ENCODE data around the gene AMER3.
"Not testable (repeated sequence)": the region's sequence is repeated elsewhere in the genome, so short reads cannot be mapped to it uniquely, and the experiment has no call there.

AMER3 gene

GRCh38 chr2:130729322-130730299 lies 25.7 kb upstream of the AMER3 start:
- no peak overlapping the region for H3K4me3 ChIP-seq (ENCODE audit: extremely low read depth, insufficient read depth, low read length, poor library complexity, severe bottlenecking)
- WGBS, 2 experiments (ENCODE audit: insufficient coverage in 2 of 2) = 94 to 95% methylated on average over 16 of the region's 17 CpGs
- H3K27ac ChIP-seq (ENCODE audit: low read depth, low read length, severe bottlenecking) = no peak overlapping the region
- H3K4me1 ChIP-seq (ENCODE audit: control insufficient read depth, insufficient read depth, low read length, poor library complexity, severe bottlenecking) = peaks cover 5% of the 10 kb centered on the region
- H3K36me3 ChIP-seq (ENCODE audit: control insufficient read depth, insufficient read depth, low read length) = no peaks in the 10 kb centered on the region
- H3K9me3 ChIP-seq (ENCODE audit: control insufficient read depth, low read length) = no peaks in the 10 kb centered on the region

DNA sequence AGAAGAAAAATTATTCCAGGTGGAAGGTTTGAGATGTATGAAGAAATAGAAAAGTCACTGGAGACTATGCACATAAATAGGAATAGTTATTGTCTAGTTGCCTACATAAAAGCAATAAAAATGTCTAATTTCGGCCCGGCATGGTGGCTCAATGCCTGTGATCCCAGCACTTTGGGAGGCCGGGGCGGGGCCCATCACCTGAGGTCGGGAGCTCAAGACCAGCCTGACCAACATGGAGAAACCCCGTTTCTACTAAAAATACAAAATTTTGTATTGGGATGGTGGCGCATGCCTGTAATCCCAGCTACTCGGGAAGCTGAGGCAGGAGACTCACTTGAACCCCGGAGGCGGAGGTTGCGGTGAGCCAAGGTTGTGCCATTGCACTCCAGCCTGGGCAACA lies 23.1 kb upstream of the AMER3 start:
- 95 to 100% methylated on average over 4 to 8 of the region's 11 CpGs for WGBS, 2 experiments (ENCODE audit: insufficient coverage in 2 of 2)

GRCh38 chr2:130735200-130735599 lies 20.1 kb upstream of the AMER3 start:
- Histone ChIP-seq H3K27ac (ENCODE audit: low read depth, low read length, severe bottlenecking) (no peak overlapping the region), H3K4me1 (ENCODE audit: control insufficient read depth, insufficient read depth, low read length, poor library complexity, severe bottlenecking) (no peaks in the 10 kb centered on the region), H3K4me3 (ENCODE audit: extremely low read depth, insufficient read depth, low read length, poor library complexity, severe bottlenecking) (no peak overlapping the region), H3K36me3 (ENCODE audit: control insufficient read depth, insufficient read depth, low read length) (no peaks in the 10 kb centered on the region), H3K9me3 (ENCODE audit: control insufficient read depth, low read length) (peaks cover 2% of the 10 kb centered on the region)
- 100% methylated on average over 1 of the region's 3 CpGs for WGBS, 2 experiments (ENCODE audit: insufficient coverage in 2 of 2)

More for the DNA sequence above, 23.1 kb upstream of the AMER3 start:
- H3K4me1 ChIP-seq (ENCODE audit: control insufficient read depth, insufficient read depth, low read length, poor library complexity, severe bottlenecking); H3K27ac ChIP-seq (ENCODE audit: low read depth, low read length, severe bottlenecking); H3K36me3 ChIP-seq (ENCODE audit: control insufficient read depth, insufficient read depth, low read length); H3K4me3 ChIP-seq (ENCODE audit: extremely low read depth, insufficient read depth, low read length, poor library complexity, severe bottlenecking); H3K9me3 ChIP-seq (ENCODE audit: control insufficient read depth, low read length): not testable (repeated sequence)

GRCh38 chr2:130736487-130736886 lies 18.9 kb upstream of the AMER3 start:
- H3K4me1 ChIP-seq (ENCODE audit: control insufficient read depth, insufficient read depth, low read length, poor library complexity, severe bottlenecking) = no peaks in the 10 kb centered on the region
- WGBS, 2 experiments (ENCODE audit: insufficient coverage in 2 of 2) = 79 to 87% methylated on average over 3 to 4 of the region's 6 CpGs
- H3K9me3 ChIP-seq (ENCODE audit: control insufficient read depth, low read length) = peaks cover 2% of the 10 kb centered on the region
- H3K4me3 ChIP-seq (ENCODE audit: extremely low read depth, insufficient read depth, low read length, poor library complexity, severe bottlenecking) = no peak overlapping the region
- no peaks in the 10 kb centered on the region for H3K36me3 ChIP-seq (ENCODE audit: control insufficient read depth, insufficient read depth, low read length)
- H3K27ac ChIP-seq (ENCODE audit: low read depth, low read length, severe bottlenecking) = no peak overlapping the region

DNA sequence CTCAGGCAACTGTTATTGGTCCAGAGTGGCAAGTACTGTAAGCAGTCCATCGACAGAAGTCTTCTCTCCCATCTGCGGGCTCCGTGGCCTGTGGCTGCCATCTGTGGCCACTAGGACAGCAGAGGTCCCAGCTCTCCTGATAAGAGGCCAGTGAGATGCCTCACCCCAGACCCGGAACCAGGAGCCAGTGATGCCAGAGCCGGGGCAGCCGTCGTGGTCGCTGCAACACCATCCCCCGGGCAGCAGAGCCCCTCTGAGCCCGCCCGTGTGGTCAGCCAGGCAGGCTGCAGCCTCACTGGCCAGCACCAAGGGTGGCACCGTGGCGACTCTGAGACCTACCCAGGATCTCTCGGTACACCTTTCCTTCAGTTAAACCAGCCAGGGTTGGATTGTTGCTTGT lies 17.7 kb upstream of the AMER3 start:
- no peak overlapping the region for H3K27ac ChIP-seq (ENCODE audit: low read depth, low read length, severe bottlenecking)
- H3K36me3 ChIP-seq (ENCODE audit: control insufficient read depth, insufficient read depth, low read length) = no peaks in the 10 kb centered on the region
- no peaks in the 10 kb centered on the region for H3K4me1 ChIP-seq (ENCODE audit: control insufficient read depth, insufficient read depth, low read length, poor library complexity, severe bottlenecking)
- H3K9me3 ChIP-seq (ENCODE audit: control insufficient read depth, low read length) = peaks cover 2% of the 10 kb centered on the region
- no peak overlapping the region for H3K4me3 ChIP-seq (ENCODE audit: extremely low read depth, insufficient read depth, low read length, poor library complexity, severe bottlenecking)
- 90 to 93% methylated on average over 11 of the region's 14 CpGs for WGBS, 2 experiments (ENCODE audit: insufficient coverage in 2 of 2)

DNA sequence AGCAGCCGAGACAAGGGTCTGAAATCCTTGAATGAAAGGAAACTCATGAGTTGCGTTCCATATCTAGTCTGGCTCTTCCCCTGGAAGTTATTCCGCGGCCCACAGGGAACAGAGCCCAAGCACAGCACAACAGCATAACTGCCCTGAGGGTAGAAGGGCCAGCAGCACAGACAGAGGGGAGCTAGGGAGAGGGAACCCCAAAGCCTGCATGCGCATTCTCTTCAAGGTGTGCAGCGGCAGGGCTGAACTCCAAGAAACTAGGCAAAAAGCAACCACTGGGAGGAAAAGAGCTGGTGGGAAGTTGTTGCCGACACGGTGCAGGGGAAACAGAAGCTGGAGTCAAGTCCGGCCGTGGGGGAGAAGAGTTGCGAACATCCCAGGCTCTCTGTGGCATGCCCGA lies 14.7 kb upstream of the AMER3 start:
- H3K27ac ChIP-seq (ENCODE audit: low read depth, low read length, severe bottlenecking) = no peak overlapping the region
- WGBS, 2 experiments (ENCODE audit: insufficient coverage in 2 of 2) = 82 to 93% methylated on average over 9 to 11 of the region's 12 CpGs
- no peaks in the 10 kb centered on the region for H3K36me3 ChIP-seq (ENCODE audit: control insufficient read depth, insufficient read depth, low read length)

DNA sequence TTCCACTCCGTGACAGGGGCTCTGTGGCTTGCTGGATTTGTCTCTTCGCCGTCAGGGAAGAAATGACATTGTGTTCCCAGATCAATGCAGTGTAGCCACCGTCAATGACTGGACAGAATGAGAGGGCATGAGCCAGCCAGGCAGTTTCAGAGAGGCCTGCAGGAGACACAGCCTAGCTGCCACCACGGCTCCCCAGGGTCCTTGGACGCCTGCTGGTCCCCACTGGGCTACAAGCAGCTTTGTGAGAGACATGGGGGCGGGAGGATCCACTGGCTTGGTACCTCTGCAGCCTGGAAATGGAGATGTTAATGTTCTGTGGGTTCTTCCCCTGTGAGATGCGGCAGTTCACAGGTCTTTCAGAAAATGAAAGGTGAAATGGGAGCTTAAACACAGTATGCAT lies 12.1 kb upstream of the AMER3 start:
- H3K9me3 ChIP-seq (ENCODE audit: control insufficient read depth, low read length) = no peaks in the 10 kb centered on the region
- no peaks in the 10 kb centered on the region for H3K4me1 ChIP-seq (ENCODE audit: control insufficient read depth, insufficient read depth, low read length, poor library complexity, severe bottlenecking)
- no peak overlapping the region for H3K27ac ChIP-seq (ENCODE audit: low read depth, low read length, severe bottlenecking)
- H3K36me3 ChIP-seq (ENCODE audit: control insufficient read depth, insufficient read depth, low read length) = no peaks in the 10 kb centered on the region
- WGBS, 2 experiments (ENCODE audit: insufficient coverage in 2 of 2) = 78% methylated on average over 7 to 8 of the region's 8 CpGs
- no peak overlapping the region for H3K4me3 ChIP-seq (ENCODE audit: extremely low read depth, insufficient read depth, low read length, poor library complexity, severe bottlenecking)

More for the DNA sequence above, 14.7 kb upstream of the AMER3 start:
- no peaks in the 10 kb centered on the region for H3K9me3 ChIP-seq (ENCODE audit: control insufficient read depth, low read length)
- H3K4me3 ChIP-seq (ENCODE audit: extremely low read depth, insufficient read depth, low read length, poor library complexity, severe bottlenecking) = no peak overlapping the region
- H3K4me1 ChIP-seq (ENCODE audit: control insufficient read depth, insufficient read depth, low read length, poor library complexity, severe bottlenecking) = no peaks in the 10 kb centered on the region

DNA sequence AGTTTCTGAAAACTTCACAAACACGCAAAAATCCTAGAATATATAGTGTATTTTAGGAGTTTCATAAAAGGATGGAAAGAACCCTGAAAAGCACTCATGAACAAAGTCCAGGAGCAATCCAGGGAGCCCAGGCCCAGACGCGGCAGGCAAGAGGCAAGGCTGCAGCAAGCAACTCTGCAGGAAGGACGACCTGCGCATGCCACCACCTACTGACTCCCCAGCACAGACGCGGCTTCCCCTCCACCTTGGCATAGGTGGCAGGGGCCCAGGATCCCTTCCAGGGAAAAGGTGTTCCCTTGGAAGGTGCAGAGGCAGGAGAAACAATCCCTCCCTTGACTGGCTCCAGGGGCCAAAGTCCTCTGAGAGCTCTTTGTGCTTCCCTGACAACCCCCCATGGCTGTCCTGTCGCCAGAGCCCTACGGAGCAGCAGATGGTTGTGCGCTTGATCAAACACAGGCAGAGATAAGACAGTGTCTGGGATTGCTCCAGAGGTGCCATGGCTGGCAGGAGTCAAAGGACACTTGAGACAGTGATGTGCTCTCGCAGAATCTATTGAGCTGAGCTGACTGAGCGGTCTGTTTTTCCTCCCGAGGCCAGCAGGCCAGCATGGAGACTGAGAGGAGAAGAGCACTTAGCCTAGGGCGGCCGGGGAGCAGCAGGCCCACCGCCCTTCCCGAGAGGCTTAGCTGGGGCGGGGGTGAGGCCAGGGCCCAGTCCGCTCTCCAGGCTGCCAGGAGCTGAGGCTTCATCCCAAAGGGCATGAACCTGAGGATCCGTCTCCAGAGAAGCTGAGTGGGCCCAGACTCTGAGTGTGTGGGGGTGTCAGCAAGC lies 10.8 kb upstream of the AMER3 start:
- H3K27ac ChIP-seq (ENCODE audit: low read depth, low read length, severe bottlenecking) = peak overlapping the region; percentile 73
- H3K9me3 ChIP-seq (ENCODE audit: control insufficient read depth, low read length) = no peaks in the 10 kb centered on the region
- no peaks in the 10 kb centered on the region for H3K4me1 ChIP-seq (ENCODE audit: control insufficient read depth, insufficient read depth, low read length, poor library complexity, severe bottlenecking)
- H3K4me3 ChIP-seq (ENCODE audit: extremely low read depth, insufficient read depth, low read length, poor library complexity, severe bottlenecking) = no peak overlapping the region
- H3K36me3 ChIP-seq (ENCODE audit: control insufficient read depth, insufficient read depth, low read length) = no peaks in the 10 kb centered on the region
- WGBS, 2 experiments (ENCODE audit: insufficient coverage in 2 of 2) = 52 to 59% methylated on average over 14 to 18 of the region's 20 CpGs

DNA sequence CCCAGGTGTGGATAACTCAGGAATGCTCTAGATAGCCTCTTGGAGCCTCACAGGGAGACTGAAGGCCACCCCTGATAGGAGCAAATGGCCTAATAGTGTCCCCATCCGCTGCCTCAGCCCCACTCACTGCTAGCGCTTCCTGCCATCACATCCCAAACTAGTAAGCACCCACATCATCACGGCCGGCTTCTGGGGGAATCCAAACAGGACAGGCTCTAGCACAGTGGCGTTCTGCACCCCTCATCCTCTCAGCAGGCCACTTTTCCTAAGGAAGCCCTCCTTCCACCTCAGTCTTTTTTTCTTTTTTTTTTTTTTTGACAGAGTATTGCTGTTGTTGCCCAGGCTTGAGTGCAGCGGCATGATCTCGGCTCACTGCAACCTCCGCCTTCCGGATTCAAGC lies 6.3 kb upstream of the AMER3 start:
- H3K4me1 ChIP-seq (ENCODE audit: control insufficient read depth, insufficient read depth, low read length, poor library complexity, severe bottlenecking) = no peaks in the 10 kb centered on the region
- H3K9me3 ChIP-seq (ENCODE audit: control insufficient read depth, low read length) = no peaks in the 10 kb centered on the region
- WGBS, 2 experiments (ENCODE audit: insufficient coverage in 2 of 2) = 92 to 97% methylated on average over 7 to 8 of the region's 9 CpGs

DNA sequence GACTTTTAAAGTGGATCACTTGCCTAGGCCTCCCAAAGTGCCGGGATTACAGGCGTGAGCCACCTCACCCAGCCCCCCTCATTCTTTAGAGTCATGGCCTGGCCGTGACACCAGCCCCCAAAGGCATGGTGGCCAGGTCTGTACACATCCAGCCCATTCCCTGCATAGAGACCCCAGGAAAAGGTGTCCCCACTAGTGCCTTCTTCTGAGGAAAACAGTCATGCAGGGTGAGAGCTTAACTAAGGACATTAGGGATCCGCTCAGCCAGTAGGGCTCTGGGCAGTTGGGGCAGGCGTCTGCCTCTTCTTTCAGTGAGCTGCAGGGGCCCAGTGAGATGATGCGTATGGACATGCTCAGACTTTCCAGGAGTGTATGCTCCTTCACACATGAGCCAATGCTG lies 5.7 kb upstream of the AMER3 start:
- no peaks in the 10 kb centered on the region for H3K4me1 ChIP-seq (ENCODE audit: control insufficient read depth, insufficient read depth, low read length, poor library complexity, severe bottlenecking)
- WGBS, 2 experiments (ENCODE audit: insufficient coverage in 2 of 2) = 90 to 93% methylated on average over 5 of the region's 6 CpGs

More for the DNA sequence above, 6.3 kb upstream of the AMER3 start:
- no peak overlapping the region for H3K4me3 ChIP-seq (ENCODE audit: extremely low read depth, insufficient read depth, low read length, poor library complexity, severe bottlenecking)
- no peaks in the 10 kb centered on the region for H3K36me3 ChIP-seq (ENCODE audit: control insufficient read depth, insufficient read depth, low read length)
- no peak overlapping the region for H3K27ac ChIP-seq (ENCODE audit: low read depth, low read length, severe bottlenecking)

More for the DNA sequence above, 5.7 kb upstream of the AMER3 start:
- Histone ChIP-seq H3K27ac (ENCODE audit: low read depth, low read length, severe bottlenecking) (no peak overlapping the region), H3K4me3 (ENCODE audit: extremely low read depth, insufficient read depth, low read length, poor library complexity, severe bottlenecking) (no peak overlapping the region), H3K36me3 (ENCODE audit: control insufficient read depth, insufficient read depth, low read length) (no peaks in the 10 kb centered on the region), H3K9me3 (ENCODE audit: control insufficient read depth, low read length) (no peaks in the 10 kb centered on the region)
